H9 (cell line): Measurements from ENCODE around the gene GPBAR1. TPM values are rescaled to one million over a fixed set of nuclear protein-coding genes. Genes with fewer than 3 reads are reported as not detected.

Experiments
- DNase-seq: peaks from one replicate; pipeline ENCODE4 v3.0.0-alpha.2; 2017
- H2AFZ ChIP-seq: one replicate; pipeline ENCODE4 v1.6.1; 2013; ENCODE audit warnings: mild to moderate bottlenecking, low read length, control low read depth, moderate library complexity
- H2AK5ac ChIP-seq: 2 replicates; pipeline ENCODE4 v1.6.1; 2013; ENCODE audit warnings: low read length, control low read depth, mixed read lengths; ENCODE audit not compliant: insufficient read length
- H2BK120ac ChIP-seq: one replicate; pipeline ENCODE4 v1.6.1; 2013; ENCODE audit warnings: low read depth, mild to moderate bottlenecking, low read length, control low read depth, inconsistent platforms; ENCODE audit not compliant: poor library complexity, severe bottlenecking
- H2BK12ac ChIP-seq: 2 replicates; pipeline ENCODE4 v1.6.1; 2013; ENCODE audit warnings: low read length, control low read depth, mixed read lengths, low read depth; ENCODE audit not compliant: insufficient read length
- H2BK15ac ChIP-seq: 2 replicates; pipeline ENCODE4 v1.6.1; 2013; ENCODE audit warnings: low read depth, low read length, control low read depth
- H2BK20ac ChIP-seq: one replicate; pipeline ENCODE4 v1.6.1; 2013; ENCODE audit warnings: low read depth, mild to moderate bottlenecking, low read length, control low read depth, inconsistent platforms; ENCODE audit not compliant: poor library complexity, severe bottlenecking
- H2BK5ac ChIP-seq: 2 replicates; pipeline ENCODE4 v1.6.1; 2013; ENCODE audit warnings: low read length, control low read depth, mixed read lengths; ENCODE audit not compliant: insufficient read length
- H3K14ac ChIP-seq: 2 replicates; pipeline ENCODE4 v1.6.1; 2013; ENCODE audit warnings: low read length, control low read depth; ENCODE audit not compliant: insufficient read depth
- H3K18ac ChIP-seq: 2 replicates; pipeline ENCODE4 v1.6.1; 2013; ENCODE audit warnings: low read depth, mild to moderate bottlenecking, mixed read lengths, low read length, control low read depth; ENCODE audit not compliant: insufficient read length
- H3K23ac ChIP-seq: 2 replicates; pipeline ENCODE4 v1.6.1; 2013; ENCODE audit warnings: low read length, control low read depth, mixed read lengths, low read depth; ENCODE audit not compliant: insufficient read length
- H3K23me2 ChIP-seq: 2 replicates; pipeline ENCODE4 v1.6.1; 2013; ENCODE audit warnings: low read depth, mild to moderate bottlenecking, mixed read lengths, low read length, control low read depth; ENCODE audit not compliant: insufficient read length, poor library complexity, severe bottlenecking
- H3K27ac ChIP-seq: 2 replicates; pipeline ENCODE4 v1.5.1; 2013; ENCODE audit warnings: low read length, control low read depth, mixed read lengths, low read depth; ENCODE audit not compliant: insufficient read length
- H3K27me3 ChIP-seq: 2 replicates; pipeline ENCODE4 v1.6.1; 2013; ENCODE audit warnings: low read length, control low read depth, inconsistent platforms; ENCODE audit not compliant: insufficient read depth
- H3K4ac ChIP-seq: 2 replicates; pipeline ENCODE4 v1.6.1; 2013; ENCODE audit warnings: low read depth, mild to moderate bottlenecking, control low read depth, inconsistent platforms, low read length, moderate library complexity
- H3K4me1 ChIP-seq: 2 replicates; pipeline ENCODE4 v1.6.1; 2013; ENCODE audit warnings: low read length, control low read depth, inconsistent platforms; ENCODE audit not compliant: insufficient read depth
- H3K4me2 ChIP-seq: 2 replicates; pipeline ENCODE4 v1.6.1; 2013; ENCODE audit warnings: low read length, control low read depth, mixed read lengths; ENCODE audit not compliant: insufficient read length, insufficient read depth
- H3K56ac ChIP-seq: 2 replicates; pipeline ENCODE4 v1.6.1; 2013; ENCODE audit warnings: low read depth, mild to moderate bottlenecking, mixed read lengths, low read length, control low read depth; ENCODE audit not compliant: insufficient read length
- H3K79me1 ChIP-seq: 2 replicates; pipeline ENCODE4 v1.6.1; 2013; ENCODE audit warnings: low read depth, mild to moderate bottlenecking, moderate library complexity, low read length, control low read depth, inconsistent platforms; ENCODE audit not compliant: insufficient read depth, poor library complexity, severe bottlenecking
- H3K79me2 ChIP-seq: 2 replicates; pipeline ENCODE4 v1.6.1; 2013; ENCODE audit warnings: low read length, control low read depth, inconsistent platforms; ENCODE audit not compliant: insufficient read depth
- H3K9ac ChIP-seq: 2 replicates; pipeline ENCODE4 v1.6.1; 2013; ENCODE audit warnings: low read length, control low read depth, mixed read lengths; ENCODE audit not compliant: insufficient read length; ENCODE audit errors: extremely low read depth
- H3K9me3 ChIP-seq: one replicate; pipeline ENCODE4 v1.6.1; 2013; ENCODE audit warnings: low read depth, low read length, inconsistent platforms; ENCODE audit not compliant: control insufficient read depth
- H3T11ph ChIP-seq: one replicate; pipeline ENCODE4 v1.6.1; 2013; ENCODE audit warnings: mild to moderate bottlenecking, low read length, control low read depth, inconsistent platforms
- H4K20me1 ChIP-seq: one replicate; pipeline ENCODE4 v1.6.1; 2013; ENCODE audit not compliant: control insufficient read depth, insufficient read length, insufficient read depth
- H4K5ac ChIP-seq: 2 replicates; pipeline ENCODE4 v1.6.1; 2013; ENCODE audit warnings: low read depth, mild to moderate bottlenecking, mixed read lengths, low read length, control low read depth; ENCODE audit not compliant: insufficient read length
- H4K8ac ChIP-seq: replicated peaks from 2 replicates; pipeline ENCODE4 v1.6.1; 2013; ENCODE audit warnings: low read length, control low read depth, mixed read lengths, low read depth; ENCODE audit not compliant: insufficient read length
- H4K91ac ChIP-seq: 2 replicates; pipeline ENCODE4 v1.6.1; 2013; ENCODE audit warnings: low read depth, mild to moderate bottlenecking, moderate library complexity, mixed read lengths, low read length, control low read depth; ENCODE audit not compliant: insufficient read length
- H3K27ac Mint-ChIP-seq, 3 experiments: 2 replicates in 2 of 3; 3 replicates in 1 of 3; pipeline ENCODE4 v1.8.0; 2020 to 2021; ENCODE audit warnings: mixed read lengths in 3 of 3, mild to moderate bottlenecking in 1 of 3, moderate library complexity in 1 of 3
- H3K27me3 Mint-ChIP-seq: 2 replicates; pipeline ENCODE4 v1.8.0; 2021; ENCODE audit warnings: low read depth, mild to moderate bottlenecking, moderate library complexity, mixed read lengths
- H3K36me3 Mint-ChIP-seq, 3 experiments: 2 replicates in 2 of 3; 3 replicates in 1 of 3; pipeline ENCODE4 v1.8.0; 2020 to 2021; ENCODE audit warnings: low read depth in 3 of 3, mixed read lengths in 3 of 3; ENCODE audit not compliant: insufficient read depth in 1 of 3
- H3K4me1 Mint-ChIP-seq, 2 experiments: 2 replicates each; pipeline ENCODE4 v1.8.0; 2020; ENCODE audit warnings: mixed read lengths in 2 of 2
- H3K4me3 Mint-ChIP-seq, 2 experiments: 2 replicates in 1 of 2; 3 replicates in 1 of 2; pipeline ENCODE4 v1.8.0; 2020 to 2021; ENCODE audit warnings: mild to moderate bottlenecking in 2 of 2, mixed read lengths in 2 of 2, moderate library complexity in 1 of 2
- H3K9me3 Mint-ChIP-seq, 2 experiments: 2 replicates in 1 of 2; 3 replicates in 1 of 2; pipeline ENCODE4 v1.8.0; 2020; ENCODE audit warnings: mild to moderate bottlenecking in 2 of 2, mixed read lengths in 2 of 2, moderate library complexity in 1 of 2
- WGBS: extraction: QIAGEN DNeasy Blood & Tissue Kit; methylation state at CpG from one replicate; pipeline ENCODE4 v1.1.7; 2013; ENCODE audit warnings: missing lambda C conversion rate, low lambda C conversion rate, mixed read lengths; ENCODE audit not compliant: insufficient read length; ENCODE audit errors: extremely low coverage; 5-methylcytosine and 5-hydroxymethylcytosine counted together
- total RNA-seq: library from RNA; stranded (reverse); gene quantifications from 2 replicates; pipeline ENCODE4 v1.2.1, GENCODE V29; 2021
- TF ChIP-seq, protein P1 (sequence below): fragments of 200-600 bp; sonication (generic); conservative IDR thresholded peaks from 3 replicates; pipeline ENCODE4 v1.8.0; 2021; ENCODE audit warnings: antibody characterized with exemption, mild to moderate bottlenecking

Gene GPBAR1
- total RNA-seq, 1 experiment from 2014 or later = 0.44 TPM

DNA sequence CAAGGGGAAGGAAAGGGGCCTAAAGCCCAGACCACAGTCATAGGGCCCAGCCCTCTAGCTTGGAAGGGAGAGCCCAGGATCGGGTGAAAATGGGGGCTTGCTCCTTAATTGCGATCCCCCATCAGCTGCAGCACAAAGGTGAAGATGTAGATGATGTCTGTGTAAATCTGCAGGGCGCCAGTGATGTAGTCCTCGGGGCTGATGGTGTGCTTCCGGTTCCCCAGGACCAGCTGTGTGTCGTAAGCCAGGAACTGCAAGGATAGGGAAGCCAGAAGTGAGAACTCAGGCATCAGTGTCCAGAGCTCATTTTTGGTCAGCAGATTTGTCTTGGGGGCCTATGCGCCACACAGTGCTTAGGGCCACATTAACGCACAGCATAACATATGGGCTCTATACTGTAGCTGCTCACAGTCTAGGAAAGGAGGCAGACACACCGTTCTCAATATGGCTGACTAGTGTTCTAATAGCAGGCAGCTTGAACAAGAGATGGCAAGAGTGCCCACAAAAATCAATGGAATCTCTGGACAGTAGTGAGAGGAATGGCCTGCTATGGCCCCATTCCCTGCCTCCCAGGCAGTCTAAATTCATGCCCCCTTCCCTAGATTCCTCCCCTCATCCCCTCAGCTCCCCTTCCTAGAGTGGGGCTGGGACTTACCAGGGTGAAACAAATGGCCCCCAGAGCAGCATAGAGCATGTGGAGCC lies 14.7 kb downstream of the GPBAR1 start:
- Histone ChIP-seq H3K23ac (no peak overlapping the region), H3K18ac (no peak overlapping the region), H2BK12ac (no peak overlapping the region), H3K27me3 (no peaks in the 10 kb centered on the region), H4K8ac (no peak overlapping the region), H3K27ac (no peak overlapping the region), H3K4ac (no peak overlapping the region), H3K56ac (no peak overlapping the region), H3K4me2 (no peak overlapping the region), H3K79me2 (no peaks in the 10 kb centered on the region), H4K91ac (no peak overlapping the region), H3K9me3 (no peaks in the 10 kb centered on the region), H2AK5ac (no peak overlapping the region), H2BK120ac (no peak overlapping the region), H2AFZ (no peak overlapping the region), H4K20me1 (no peaks in the 10 kb centered on the region), H3K14ac (no peak overlapping the region), H3K23me2 (peaks cover 4% of the 10 kb centered on the region), H2BK15ac (no peak overlapping the region), H3K4me1 (no peaks in the 10 kb centered on the region), H4K5ac (no peak overlapping the region), H3T11ph (no peak overlapping the region), H2BK5ac (no peak overlapping the region), H2BK20ac (no peak overlapping the region), H3K9ac (no peak overlapping the region), H3K79me1 (no peaks in the 10 kb centered on the region)
- WGBS = no CpG with 5 or more reads among the region's 9 CpGs
- H3K4me3 Mint-ChIP-seq = no peak overlapping the region
- no peaks in the 10 kb centered on the region for H3K27me3 Mint-ChIP-seq
- no peak for DNase-seq
- H3K36me3 Mint-ChIP-seq = peaks cover 4 to 47% (median 40%) of the 10 kb centered on the region in 3 experiments
- peaks cover 14 to 16% of the 10 kb centered on the region in 2 experiments for H3K4me1 Mint-ChIP-seq
- H3K9me3 Mint-ChIP-seq = no peaks in the 10 kb centered on the region; a peak in 1 of 5 replicates
- TF ChIP-seq, protein P1, sequence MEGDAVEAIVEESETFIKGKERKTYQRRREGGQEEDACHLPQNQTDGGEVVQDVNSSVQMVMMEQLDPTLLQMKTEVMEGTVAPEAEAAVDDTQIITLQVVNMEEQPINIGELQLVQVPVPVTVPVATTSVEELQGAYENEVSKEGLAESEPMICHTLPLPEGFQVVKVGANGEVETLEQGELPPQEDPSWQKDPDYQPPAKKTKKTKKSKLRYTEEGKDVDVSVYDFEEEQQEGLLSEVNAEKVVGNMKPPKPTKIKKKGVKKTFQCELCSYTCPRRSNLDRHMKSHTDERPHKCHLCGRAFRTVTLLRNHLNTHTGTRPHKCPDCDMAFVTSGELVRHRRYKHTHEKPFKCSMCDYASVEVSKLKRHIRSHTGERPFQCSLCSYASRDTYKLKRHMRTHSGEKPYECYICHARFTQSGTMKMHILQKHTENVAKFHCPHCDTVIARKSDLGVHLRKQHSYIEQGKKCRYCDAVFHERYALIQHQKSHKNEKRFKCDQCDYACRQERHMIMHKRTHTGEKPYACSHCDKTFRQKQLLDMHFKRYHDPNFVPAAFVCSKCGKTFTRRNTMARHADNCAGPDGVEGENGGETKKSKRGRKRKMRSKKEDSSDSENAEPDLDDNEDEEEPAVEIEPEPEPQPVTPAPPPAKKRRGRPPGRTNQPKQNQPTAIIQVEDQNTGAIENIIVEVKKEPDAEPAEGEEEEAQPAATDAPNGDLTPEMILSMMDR = no peak
- no peak overlapping the region for H3K27ac Mint-ChIP-seq
